Thymus (tissue), 11 donors: ENCODE data around the gene CHP2. TPM values are rescaled to one million over a fixed set of nuclear protein-coding genes. Genes with fewer than 3 reads are reported as not detected.

ENCODE experiments used
- DNase-seq, 9 donors: peaks; one replicate each; pipeline ENCODE4 v3.0.0-alpha.2; 2013; ENCODE audit warnings: low spot score in 9 of 9, low read depth in 6 of 9, missing footprints in 1 of 9
- H3K27ac ChIP-seq, 2 donors: one replicate each; pipeline ENCODE4 v1.5.1; 2013; ENCODE audit warnings: control low read depth in 1 of 2, low read depth in 1 of 2, low read length in 1 of 2, mild to moderate bottlenecking in 1 of 2, moderate library complexity in 1 of 2
- H3K27me3 ChIP-seq, 2 donors: one replicate each; pipeline ENCODE4 v1.5.1; 2013; ENCODE audit warnings: low read length in 1 of 2; ENCODE audit not compliant: control insufficient read depth in 2 of 2, insufficient read depth in 1 of 2
- H3K36me3 ChIP-seq, 2 donors: one replicate each; pipeline ENCODE4 v1.5.1; 2013; ENCODE audit warnings: low read length in 1 of 2, mild to moderate bottlenecking in 1 of 2, moderate library complexity in 1 of 2; ENCODE audit not compliant: control insufficient read depth in 2 of 2, insufficient read depth in 2 of 2
- H3K4me1 ChIP-seq, 2 donors: one replicate each; pipeline ENCODE4 v1.5.1; 2013; ENCODE audit warnings: low read length in 2 of 2; ENCODE audit not compliant: control insufficient read depth in 2 of 2, insufficient read depth in 2 of 2
- H3K4me3 ChIP-seq, 2 donors: one replicate each; pipeline ENCODE4 v1.5.1; 2013; ENCODE audit warnings: low read length in 2 of 2, control low read depth in 1 of 2, mild to moderate bottlenecking in 1 of 2
- H3K9me3 ChIP-seq, 2 donors: one replicate each; pipeline ENCODE4 v1.5.1; 2013; ENCODE audit warnings: low read length in 1 of 2, mild to moderate bottlenecking in 1 of 2; ENCODE audit not compliant: control insufficient read depth in 2 of 2, insufficient read depth in 1 of 2
- WGBS: extraction: QIAGEN DNeasy Blood & Tissue Kit; methylation state at CpG from one replicate; pipeline ENCODE4 v1.1.7; 2013; 5-methylcytosine and 5-hydroxymethylcytosine counted together
- polyA plus RNA-seq: library from polyadenylated mRNA; stranded (reverse); fragments of 200-250 nt; gene quantifications from one replicate; pipeline ENCODE4 v1.2.3, GENCODE V29; 2013
- total RNA-seq: library from RNA; stranded (reverse); fragments of 120-200 nt; gene quantifications from one replicate; pipeline ENCODE4 v1.2.4, GENCODE V29; 2013
- donor health status: healthy.

CHP2 gene
- total and polyA plus RNA-seq, 2 donors = 0.33 to 2.9 TPM

GRCh38 chr16:23757937-23758619, 3.3 kb downstream of the CHP2 start:
- Histone ChIP-seq H3K4me1 (peaks cover 0 to 5% of the 10 kb centered on the region in 2 donors), H3K27ac (no peak overlapping the region), H3K36me3 (no peaks in the 10 kb centered on the region), H3K27me3 (peaks cover 30 to 43% of the 10 kb centered on the region in 2 donors), H3K4me3 (no peak overlapping the region), H3K9me3 (no peaks in the 10 kb centered on the region)
- WGBS = 92% methylated on average over 6 of the region's 6 CpGs
- no peak for DNase-seq

GRCh38 chr16:23765933-23766332, 11.1 kb downstream of the CHP2 start:
- H3K4me1 ChIP-seq = no peaks in the 10 kb centered on the region
- H3K4me3 ChIP-seq = no peak overlapping the region

GRCh38 chr16:23768581-23768980, 13.8 kb downstream of the CHP2 start:
- Histone ChIP-seq H3K9me3 (no peaks in the 10 kb centered on the region), H3K27me3 (no peaks in the 10 kb centered on the region), H3K36me3 (no peaks in the 10 kb centered on the region), H3K4me3 (no peak overlapping the region), H3K27ac (no peak overlapping the region), H3K4me1 (no peaks in the 10 kb centered on the region)
- no peak for DNase-seq
- WGBS = 93% methylated on average over 2 of the region's 2 CpGs

More at GRCh38 chr16:23765933-23766332, 11.1 kb downstream of the CHP2 start:
- H3K9me3 ChIP-seq = no peaks in the 10 kb centered on the region
- H3K36me3 ChIP-seq = no peaks in the 10 kb centered on the region
- H3K27me3 ChIP-seq = no peaks in the 10 kb centered on the region
- no peak overlapping the region for H3K27ac ChIP-seq
- DNase-seq = no peak

GRCh38 chr16:23771027-23771426, 16.2 kb downstream of the CHP2 start:
- Histone ChIP-seq H3K4me1 (no peaks in the 10 kb centered on the region), H3K36me3 (no peaks in the 10 kb centered on the region), H3K9me3 (no peaks in the 10 kb centered on the region), H3K27ac (no peak overlapping the region), H3K27me3 (no peaks in the 10 kb centered on the region), H3K4me3 (no peak overlapping the region)
- WGBS = 92% methylated on average over 8 of the region's 8 CpGs
- DNase-seq = no peak

GRCh38 chr16:23771642-23772041, 16.8 kb downstream of the CHP2 start:
- Histone ChIP-seq H3K4me1 (no peaks in the 10 kb centered on the region), H3K27me3 (no peaks in the 10 kb centered on the region), H3K27ac (no peak overlapping the region), H3K9me3 (no peaks in the 10 kb centered on the region), H3K4me3 (no peak overlapping the region), H3K36me3 (no peaks in the 10 kb centered on the region)
- 71% methylated on average over 2 of the region's 2 CpGs for WGBS
- no peak for DNase-seq

DNA sequence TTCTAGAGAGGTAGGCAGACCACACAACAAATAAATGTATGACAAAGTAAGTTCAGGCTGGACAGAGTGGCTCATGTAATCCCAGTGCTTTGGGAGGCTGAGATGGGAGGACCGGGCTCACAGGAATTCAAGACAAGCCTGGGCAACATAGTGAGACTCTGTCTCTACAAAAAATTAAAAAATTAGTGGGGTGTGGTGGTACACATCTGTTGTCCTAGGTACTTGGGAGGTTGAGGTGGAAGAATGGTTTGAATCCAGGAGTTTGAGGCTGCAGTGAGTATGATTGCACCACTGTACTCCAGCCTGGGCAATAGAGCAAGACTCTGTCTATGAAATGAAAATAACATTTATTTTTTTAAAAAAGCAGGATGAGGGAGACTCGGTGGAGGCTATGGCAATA, 18.5 kb downstream of the CHP2 start:
- Histone ChIP-seq H3K27ac (no peak overlapping the region), H3K4me3 (no peak overlapping the region), H3K4me1 (no peaks in the 10 kb centered on the region), H3K27me3 (no peaks in the 10 kb centered on the region), H3K36me3 (no peaks in the 10 kb centered on the region), H3K9me3 (no peaks in the 10 kb centered on the region)
- WGBS = 92% methylated on average over 2 of the region's 2 CpGs
- DNase-seq = no peak

- Histone ChIP-seq H3K27ac (no peak overlapping the region), H3K4me1 (no peaks in the 10 kb centered on the region), H3K9me3 (no peaks in the 10 kb centered on the region), H3K27me3 (no peaks in the 10 kb centered on the region), H3K4me3 (no peak overlapping the region), H3K36me3 (no peaks in the 10 kb centered on the region)
- WGBS = 92% methylated on average over 1 of the region's 1 CpG
- DNase-seq = no peak
Observed at GRCh38 chr16:23781176-23781575, 26.4 kb downstream of the CHP2 start.

DNA sequence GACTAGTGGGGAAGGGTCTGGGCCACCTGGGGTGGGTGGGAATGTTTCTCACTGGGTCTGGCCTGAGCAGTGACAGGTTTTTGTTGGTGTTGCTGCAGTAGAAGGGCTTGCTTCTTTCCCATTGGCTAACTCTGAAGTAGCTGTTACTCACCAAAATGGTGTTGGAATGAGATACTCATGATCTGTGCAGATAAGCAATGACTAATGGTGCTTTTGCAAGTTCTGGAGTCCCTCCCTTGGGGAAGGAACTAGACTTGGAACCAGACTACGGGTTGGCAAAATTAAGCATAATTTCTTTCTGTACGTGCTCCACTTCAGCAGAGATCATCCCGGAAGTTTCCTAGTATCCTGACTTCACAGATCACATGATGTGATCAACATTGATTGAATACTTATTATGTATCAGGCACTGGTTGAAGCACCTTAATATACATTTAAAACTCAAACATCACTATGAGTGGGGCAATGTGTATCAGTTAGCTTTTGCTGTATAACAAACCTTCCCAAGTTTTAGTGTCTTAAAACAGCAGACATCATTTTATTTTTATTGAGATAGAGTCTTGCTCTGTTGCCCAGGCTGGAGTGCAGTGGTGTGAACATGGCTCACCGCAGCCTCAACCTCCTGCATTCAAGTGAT, 30.1 kb downstream of the CHP2 start:
- 94% methylated on average over 4 of the region's 4 CpGs for WGBS
- no peaks in the 10 kb centered on the region for H3K9me3 ChIP-seq
- no peak overlapping the region for H3K27ac ChIP-seq
- DNase-seq = no peak
- H3K36me3 ChIP-seq = no peaks in the 10 kb centered on the region
- no peak overlapping the region for H3K4me3 ChIP-seq
- no peaks in the 10 kb centered on the region for H3K27me3 ChIP-seq
- H3K4me1 ChIP-seq = no peaks in the 10 kb centered on the region

DNA sequence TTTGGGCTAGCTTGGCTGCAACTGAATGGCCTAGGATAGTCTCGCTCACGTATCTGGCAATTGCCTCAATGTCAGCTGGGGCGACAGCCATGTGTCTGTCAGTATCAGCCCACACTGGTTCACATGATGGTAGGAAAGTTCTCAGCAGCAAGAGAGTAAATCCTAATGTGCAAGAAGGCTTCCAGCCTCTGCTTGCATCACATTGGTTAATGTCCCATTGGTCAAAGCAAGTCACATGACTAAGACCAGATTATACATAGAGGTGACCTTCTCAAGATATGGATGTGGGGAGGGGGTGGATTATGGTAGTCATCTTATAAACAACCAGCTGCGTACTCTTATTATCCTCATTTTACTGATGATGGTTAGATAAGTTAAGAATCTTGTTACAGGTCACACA, 31.0 kb downstream of the CHP2 start:
- no peaks in the 10 kb centered on the region for H3K36me3 ChIP-seq
- H3K4me1 ChIP-seq = no peaks in the 10 kb centered on the region
- H3K27me3 ChIP-seq = no peaks in the 10 kb centered on the region
- no peak for DNase-seq
- no peak overlapping the region for H3K4me3 ChIP-seq
- H3K27ac ChIP-seq = no peak overlapping the region
- no peaks in the 10 kb centered on the region for H3K9me3 ChIP-seq
- WGBS = 97% methylated on average over 4 of the region's 4 CpGs
